NCI-H187 treated with DMSO at 0.1 percent for 48 hours (cell line): ENCODE measurements around the gene CELF2.

Experiments
- DNase-seq: peaks from one replicate; lab custom pipeline; 2025; lab: John Stamatoyannopoulos, UW

CELF2 gene

GRCh38 chr10:11250304-11250703 lies 232.6 kb downstream of the CELF2 start:
- no peak for DNase-seq

- DNase-seq, result no peak
Observed at GRCh38 chr10:11252887-11253286, 235.2 kb downstream of the CELF2 start.

GRCh38 chr10:11253385-11254002 lies 235.8 kb downstream of the CELF2 start:
- DNase-seq, result no peak

- DNase-seq, result no peak
Observed at GRCh38 chr10:11255156-11255555, 237.5 kb downstream of the CELF2 start.

GRCh38 chr10:11255796-11256444 lies 238.2 kb downstream of the CELF2 start:
- DNase-seq, result peak; percentile 18

GRCh38 chr10:11256896-11257295 lies 239.2 kb downstream of the CELF2 start:
- no peak for DNase-seq

GRCh38 chr10:11257440-11258090 lies 239.9 kb downstream of the CELF2 start:
- no peak for DNase-seq

- DNase-seq, result no peak
Observed at GRCh38 chr10:11260170-11260569, 242.5 kb downstream of the CELF2 start.

GRCh38 chr10:11261143-11261542 lies 243.5 kb downstream of the CELF2 start:
- no peak for DNase-seq

GRCh38 chr10:11261687-11262493 lies 244.2 kb downstream of the CELF2 start:
- DNase-seq, result no peak

- DNase-seq, result no peak
Observed at GRCh38 chr10:11262494-11263345, 245.0 kb downstream of the CELF2 start.

GRCh38 chr10:11263767-11264166 lies 246.1 kb downstream of the CELF2 start:
- DNase-seq, result no peak

- DNase-seq, result no peak
Observed at GRCh38 chr10:11264296-11265048, 246.8 kb downstream of the CELF2 start.

GRCh38 chr10:11265484-11265883 lies 247.8 kb downstream of the CELF2 start:
- DNase-seq, result no peak

- DNase-seq, result no peak
Observed at GRCh38 chr10:11266426-11266825, 248.8 kb downstream of the CELF2 start.

- DNase-seq, result peak; percentile 10
Observed at GRCh38 chr10:11270135-11270857, 252.6 kb downstream of the CELF2 start.

GRCh38 chr10:11270858-11271179 lies 253.1 kb downstream of the CELF2 start:
- DNase-seq, result no peak

GRCh38 chr10:11272915-11273389 lies 255.3 kb downstream of the CELF2 start:
- no peak for DNase-seq

- DNase-seq, result no peak
Observed at GRCh38 chr10:11274452-11274851, 256.8 kb downstream of the CELF2 start.

- DNase-seq, result no peak
Observed at GRCh38 chr10:11275651-11276050, 258.0 kb downstream of the CELF2 start.
